Sigmoid colon (tissue), 4 donors: ENCODE data around the gene PAM16.

Source experiments
- POLR2A ChIP-seq, 2 donors: fragments of 450-650 bp; IDR thresholded peaks; one replicate each; pipeline ENCODE4 v1.6.1; 2016; ENCODE audit warnings: antibody characterized with exemption in 2 of 2, mild to moderate bottlenecking in 2 of 2, moderate library complexity in 2 of 2
- POLR2AphosphoS5 ChIP-seq, 4 donors: sonication (generic); formaldehyde crosslinking; IDR thresholded peaks; one replicate each; pipeline ENCODE4 v1.6.1; 2017; ENCODE audit warnings: antibody characterized with exemption in 4 of 4

GRCh38 chr16:4333308-4333638, 17.8 kb downstream of the PAM16 start:
- TF ChIP-seq POLR2A (IDR thresholded peaks at IDR 0.05) = no peak
- TF ChIP-seq POLR2AphosphoS5 (IDR thresholded peaks at IDR 0.05) = no peak
